ENCODE measurements around the gene MEGF11.

Gene MEGF11

GRCh38 chr15:66253418-66254088, at the start of gene MEGF11:
Gene MEGF11, minus strand, starts transcription at chr15:66253750. Its CDS starts 125,347 bp downstream, at chr15:66128403.
- peak; percentile 70 for DNase-seq

- no peak for DNase-seq
Observed at GRCh38 chr15:66302489-66303278, 49.1 kb upstream of the MEGF11 start.

DNA sequence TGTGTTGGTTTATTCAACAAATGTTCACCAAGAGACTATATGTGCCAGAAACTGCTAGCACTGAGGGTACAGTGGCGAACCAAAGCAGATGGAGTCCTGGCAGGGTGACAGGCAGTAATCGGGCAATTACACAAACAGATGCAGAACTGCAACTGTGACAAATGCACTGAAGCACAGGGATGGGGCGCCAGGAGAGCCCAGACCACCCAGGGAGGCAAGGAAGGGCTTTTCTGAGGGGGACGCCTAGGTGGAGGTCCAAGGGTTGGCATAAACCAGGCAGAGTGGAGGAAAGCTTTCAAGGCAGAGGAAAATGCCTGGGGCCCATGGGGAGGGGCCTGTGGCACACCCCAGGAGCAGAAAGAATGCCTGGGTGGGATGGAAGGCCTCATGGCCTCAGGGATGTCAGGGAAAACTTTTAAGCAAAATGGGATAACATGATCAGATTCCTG, 45.3 kb upstream of the MEGF11 start:
- DNase-seq, result no peak

- DNase-seq, result no peak
Observed at GRCh38 chr15:66296186-66296585, 42.6 kb upstream of the MEGF11 start.

DNA sequence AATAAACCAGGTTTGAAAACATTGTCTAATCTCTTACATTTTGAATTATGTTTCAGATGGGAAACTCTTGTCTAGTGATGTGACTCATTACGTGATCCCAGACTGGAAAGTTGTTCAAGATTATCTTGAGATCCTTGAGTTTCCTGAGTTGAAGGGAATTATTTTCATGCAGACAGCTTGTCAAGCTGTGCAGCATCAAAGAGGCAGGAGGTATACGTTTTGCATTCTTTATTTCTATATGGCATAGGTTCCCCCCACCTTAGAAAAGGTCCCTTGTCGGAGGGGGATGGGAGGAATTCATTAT, 41.3 kb upstream of the MEGF11 start:
- no peak for DNase-seq

DNA sequence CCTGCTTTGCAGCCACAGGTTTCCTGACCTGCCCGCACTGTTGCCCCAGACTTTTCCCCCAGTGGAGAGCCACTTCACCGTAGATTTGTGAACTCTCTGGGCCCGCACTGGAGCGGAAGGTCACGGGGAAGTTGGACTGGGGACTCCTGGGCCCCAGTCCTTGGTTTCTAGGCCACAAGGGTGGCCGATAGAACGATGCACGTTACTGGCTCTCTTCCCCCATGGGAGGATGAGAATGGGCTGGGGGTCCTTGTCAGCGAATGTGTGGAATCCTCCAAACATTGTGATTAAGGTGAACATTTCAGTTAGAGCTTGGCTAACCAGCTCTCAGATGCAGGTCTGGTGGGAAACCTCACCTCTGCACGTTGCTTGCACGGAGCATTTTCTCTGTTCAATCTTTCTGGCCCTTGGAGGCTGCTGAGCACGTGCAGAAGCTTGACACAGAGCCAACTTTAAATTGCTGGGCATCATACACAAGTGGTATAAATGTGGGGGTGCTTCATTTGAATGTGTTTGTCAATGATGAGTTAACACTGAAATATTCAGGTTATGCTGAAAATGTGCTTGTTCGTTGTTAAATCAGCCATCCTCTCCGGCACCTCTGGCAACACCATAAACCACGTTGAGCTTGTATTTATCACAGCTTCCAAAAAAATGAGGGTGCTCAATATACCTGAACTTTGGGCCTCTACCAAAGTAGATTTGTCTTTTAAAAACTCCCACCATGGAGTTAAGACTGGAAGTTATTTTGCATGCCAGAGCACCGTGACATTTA, 40.8 kb upstream of the MEGF11 start:
- DNase-seq, result peak; percentile 71

DNA sequence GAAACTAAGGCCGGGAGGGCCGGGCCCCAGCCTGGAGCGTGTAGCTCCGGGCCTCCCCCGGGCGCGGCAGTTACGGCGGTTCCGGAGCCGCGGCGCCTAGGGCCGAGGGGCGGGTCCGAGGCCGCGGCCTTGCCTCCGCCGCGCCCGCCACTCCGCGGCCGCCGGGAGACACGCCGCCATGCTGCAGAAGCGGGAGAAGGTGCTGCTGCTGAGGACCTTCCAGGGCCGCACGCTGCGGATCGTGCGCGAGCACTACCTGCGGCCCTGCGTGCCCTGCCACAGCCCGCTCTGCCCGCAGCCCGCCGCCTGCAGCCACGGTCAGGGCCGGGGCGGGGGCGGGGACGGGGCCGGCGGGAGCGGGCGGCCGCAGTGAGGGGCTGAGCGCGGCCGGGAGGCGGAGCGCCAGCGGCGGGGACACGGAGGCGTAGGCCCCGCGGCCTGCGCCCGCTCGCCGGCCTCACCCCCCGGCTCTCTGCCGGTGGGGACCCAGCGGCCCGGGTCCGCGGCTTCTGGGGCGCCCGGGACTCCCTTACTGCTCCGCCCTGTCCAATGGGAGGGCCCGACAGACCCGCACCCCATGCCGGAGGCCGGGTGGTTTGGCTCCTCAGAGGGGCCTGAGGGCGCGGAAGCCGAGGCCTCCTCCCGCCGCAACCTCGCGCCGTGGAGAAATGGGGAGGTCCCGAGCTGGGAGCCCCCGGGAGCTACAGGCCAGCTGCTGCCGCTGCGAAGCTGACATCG, 40.0 kb upstream of the MEGF11 start, which contains the start of gene DIS3L:
DIS3L (plus strand) TSS at position 150 of the 738 bp plus-strand sequence; CDS start at position 179, 29 bp downstream.
- peak; percentile 86 for DNase-seq

DNA sequence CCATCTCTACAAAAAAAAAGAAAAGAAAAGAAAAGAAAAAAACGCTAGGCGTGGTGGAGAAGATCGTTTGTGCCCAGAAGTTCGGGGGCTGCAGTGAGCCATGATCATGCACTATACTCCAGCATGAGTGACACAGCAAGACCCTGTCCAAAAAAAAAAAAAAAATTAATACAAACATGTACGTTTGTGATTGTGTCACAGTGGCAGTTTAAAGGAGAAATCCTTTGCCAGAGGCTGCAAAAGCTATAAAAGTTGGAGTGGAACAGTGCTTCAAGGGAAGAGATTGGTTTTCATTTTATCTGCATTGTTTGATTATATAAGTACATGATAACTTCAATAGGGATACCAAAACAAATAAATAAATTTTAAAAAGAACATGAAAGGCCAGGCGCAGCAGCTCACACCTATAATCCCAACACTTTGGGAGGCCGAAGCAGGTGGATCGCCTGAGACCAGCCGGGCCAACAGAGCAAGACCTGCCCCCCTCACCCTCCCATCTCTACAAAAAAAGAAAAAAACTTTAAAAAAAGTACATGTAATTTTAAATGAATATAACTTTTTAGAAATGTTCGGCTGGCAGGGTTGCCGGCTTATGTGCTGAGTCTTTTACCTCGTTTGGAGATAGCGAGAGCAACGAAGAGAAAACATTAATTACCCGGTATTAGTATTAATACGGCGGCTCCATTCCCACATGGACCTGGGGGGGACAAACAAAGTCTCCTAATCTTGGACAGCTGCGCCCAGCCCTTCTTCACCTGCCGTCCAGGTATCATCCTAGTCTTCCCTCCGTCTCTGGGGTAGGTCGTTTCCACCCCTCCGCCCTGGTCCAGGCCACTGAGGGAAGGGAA, 39.2 kb upstream of the MEGF11 start:
- no peak for DNase-seq

DNA sequence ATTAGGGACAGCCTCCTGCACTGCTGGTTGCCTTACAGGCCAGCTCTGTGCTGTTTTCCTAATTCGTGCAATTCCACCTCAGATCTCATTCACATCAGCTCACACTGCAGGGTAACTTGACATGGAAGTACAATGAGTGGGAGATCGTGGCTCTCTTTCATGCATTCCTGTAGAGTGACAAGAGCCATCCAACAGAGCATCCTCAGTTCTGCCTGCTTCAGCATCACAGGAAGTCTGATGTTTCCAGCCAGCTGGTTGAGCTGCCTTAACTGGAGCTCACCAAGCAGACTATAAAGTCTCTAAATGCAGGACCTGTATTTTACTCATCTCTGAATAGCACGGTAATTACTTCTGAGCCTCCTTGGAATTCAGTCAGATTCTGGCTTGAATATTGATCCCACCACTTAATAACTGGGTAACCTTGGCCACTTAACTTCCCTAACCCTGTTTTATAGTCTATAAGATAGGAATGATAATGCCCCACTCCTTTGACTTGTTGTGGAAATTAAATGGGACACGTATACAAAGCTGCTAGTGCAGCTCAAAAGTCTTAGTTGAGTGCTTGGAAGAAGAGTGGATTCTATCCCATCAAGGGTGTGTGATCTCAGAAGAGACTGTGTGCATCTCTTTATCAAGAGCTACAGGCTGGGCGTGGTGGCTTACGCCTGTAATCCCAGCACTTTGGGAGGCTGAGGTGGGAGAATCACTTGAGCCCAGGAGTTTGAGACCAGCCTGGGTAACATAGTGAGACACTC, 38.4 kb upstream of the MEGF11 start:
- peak; percentile 2 for DNase-seq

- DNase-seq, result peak; percentile 22
Observed at GRCh38 chr15:66290518-66290917, 37.0 kb upstream of the MEGF11 start.

GRCh38 chr15:66290007-66290406, 36.5 kb upstream of the MEGF11 start:
- DNase-seq, result no peak

- DNase-seq, result no peak
Observed at GRCh38 chr15:66288551-66289185, 35.1 kb upstream of the MEGF11 start.

DNA sequence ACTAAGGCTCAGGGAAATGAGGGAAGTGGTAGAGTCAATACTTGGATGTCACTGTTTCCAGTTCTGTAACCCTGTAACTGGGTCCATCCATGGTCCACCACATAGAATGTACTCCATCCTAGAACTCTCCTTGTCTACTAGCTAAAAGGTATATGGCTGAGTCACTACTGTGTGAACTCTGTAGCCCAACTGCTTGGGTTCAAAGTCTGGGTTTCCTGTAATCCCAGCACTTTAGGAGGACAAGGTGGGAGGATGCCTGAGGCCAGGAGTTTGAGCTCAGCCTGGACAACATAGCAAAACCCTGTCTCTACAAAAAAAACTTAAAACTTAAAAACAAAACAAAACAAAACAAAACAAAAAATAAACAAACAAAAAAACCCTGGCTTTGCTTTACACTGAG, 34.5 kb upstream of the MEGF11 start:
- DNase-seq, result peak; percentile 3

GRCh38 chr15:66287461-66288057, 34.0 kb upstream of the MEGF11 start:
- DNase-seq, result peak; percentile 46

GRCh38 chr15:66285533-66286280, 32.2 kb upstream of the MEGF11 start:
- no peak for DNase-seq

DNA sequence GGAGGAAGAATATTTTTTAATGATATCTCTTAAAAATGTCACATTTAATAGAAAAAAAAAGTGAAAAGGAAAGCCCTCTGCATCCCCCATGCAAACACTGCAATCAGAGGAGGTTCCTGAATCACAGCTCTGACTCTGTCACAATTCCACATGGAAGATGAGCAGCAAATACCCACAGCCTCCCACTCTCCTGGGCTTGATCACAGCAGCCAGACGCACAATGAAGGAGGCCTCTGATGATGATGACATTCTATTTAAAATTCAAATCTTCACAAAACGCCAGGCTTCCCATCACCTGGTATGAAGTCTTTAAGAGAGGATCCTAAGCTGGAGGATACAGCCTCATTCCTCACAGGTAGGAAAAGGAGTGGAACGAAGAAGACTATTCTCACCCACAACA, 30.7 kb upstream of the MEGF11 start:
- no peak for DNase-seq

GRCh38 chr15:66278671-66279070, 25.1 kb upstream of the MEGF11 start:
- no peak for DNase-seq

DNA sequence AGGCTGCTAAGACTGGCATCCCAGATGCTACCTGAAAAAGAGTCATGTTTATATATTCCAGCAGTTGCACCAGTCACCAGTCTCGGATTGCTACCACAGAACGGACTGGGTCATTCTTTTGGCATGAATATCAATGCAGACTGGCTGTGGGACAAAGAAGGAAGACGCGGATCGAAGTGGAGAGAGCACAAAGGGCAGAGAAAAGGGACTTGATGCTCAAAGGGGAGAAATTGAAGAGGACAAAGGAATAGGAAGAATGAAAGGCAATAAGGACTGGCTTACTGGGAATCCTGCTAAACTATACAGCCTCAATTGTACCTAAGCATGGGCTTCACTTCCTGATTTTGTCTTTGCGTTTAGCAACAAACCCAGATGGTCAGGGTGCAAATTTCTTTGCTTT, 24.5 kb upstream of the MEGF11 start:
- no peak for DNase-seq

GRCh38 chr15:66276546-66276945, 23.0 kb upstream of the MEGF11 start:
- DNase-seq, result no peak

All from DMS53 (cell line).